ENCODE measurements around the gene SLC35F4.

The SLC35F4 gene

GRCh38 chr14:57519043-57519442, 346.8 kb downstream of the SLC35F4 start:
- no peak for DNase-seq (ENCODE audit: low spot score)

All from AG08396 (cell line).